Endothelial cell of umbilical vein (primary cell): ENCODE data around the gene DNAJC2. TPM values are rescaled to one million over a fixed set of nuclear protein-coding genes. Genes with fewer than 3 reads are reported as not detected.

Source experiments
- BruUV-seq: library from RNA; stranded (reverse); fragments of 400-500 nt; replicated peaks from 2 replicates; lab custom pipeline; 2021; lab: Mats Ljungman, UMichigan
- CTCF ChIA-PET: fragments of 300-600, 350-600 bp; sonication (Branson Sonifier 250); formaldehyde crosslinking; loops from one replicate; lab custom pipeline; 2021; ENCODE audit warnings: antibody characterized with exemption, inconsistent platforms; lab: Charles Lee
- POLR2A ChIA-PET: fragments of 300-600, 350-600 bp; sonication (Branson Sonifier 250); formaldehyde crosslinking; loops from one replicate; lab custom pipeline; 2021; ENCODE audit warnings: antibody characterized with exemption, inconsistent platforms; lab: Charles Lee
- DNase-seq: peaks from one replicate; pipeline ENCODE4 v3.0.0-alpha.2; 2011; ENCODE audit warnings: low read depth, low spot score
- FAIRE-seq: peaks from 2 replicates; lab custom pipeline; 2011; peaks lifted over from hg19 to GRCh38; lab: Jason Lieb, UNC
- H2AFZ ChIP-seq: 2 replicates; pipeline ENCODE4 v1.6.0; 2012; ENCODE audit warnings: low read depth, low read length, control low read depth, inconsistent platforms
- H3K27ac ChIP-seq: 2 replicates; pipeline ENCODE4 v1.5.1; 2011; ENCODE audit warnings: low read depth, mild to moderate bottlenecking, control low read depth, low read length, moderate library complexity; ENCODE audit not compliant: insufficient read depth
- H3K27me3 ChIP-seq, 2 experiments: 2 replicates each; pipeline versions ENCODE4 v1.6.0 to v1.6.1; 2011; ENCODE audit warnings: low read length in 2 of 2, mixed read lengths in 1 of 2; ENCODE audit not compliant: control insufficient read depth in 2 of 2, insufficient read depth in 2 of 2
- H3K36me3 ChIP-seq, 2 experiments: 2 replicates in 1 of 2; 3 replicates in 1 of 2; pipeline ENCODE4 v1.5.1; 2011; ENCODE audit warnings: low read length in 2 of 2, mild to moderate bottlenecking in 1 of 2, moderate library complexity in 1 of 2; ENCODE audit not compliant: control insufficient read depth in 2 of 2, insufficient read depth in 2 of 2; ENCODE audit errors: extremely low read depth in 1 of 2
- H3K4me1 ChIP-seq: 3 replicates; pipeline ENCODE4 v1.5.1; 2011; ENCODE audit warnings: mild to moderate bottlenecking, low read length; ENCODE audit not compliant: control insufficient read depth, insufficient read depth; ENCODE audit errors: extremely low read depth
- H3K4me2 ChIP-seq: 2 replicates; pipeline ENCODE4 v1.6.1; 2011; ENCODE audit warnings: low read length, control low read depth, mixed read lengths; ENCODE audit not compliant: insufficient read depth
- H3K4me3 ChIP-seq, 3 experiments: fragments of 200-600 bp in 1 of 3; sonication (generic), shearing (Covaris generic) in 1 of 3; replicated peaks in 1 of 3; 2 replicates each; pipeline ENCODE4 v1.5.1; 2011 to 2016; ENCODE audit warnings: control low read depth in 3 of 3, low read length in 3 of 3, mild to moderate bottlenecking in 2 of 3, inconsistent platforms in 1 of 3, low read depth in 1 of 3, moderate library complexity in 1 of 3; ENCODE audit not compliant: insufficient read depth in 1 of 3
- H3K79me2 ChIP-seq: 2 replicates; pipeline ENCODE4 v1.6.0; 2012; ENCODE audit warnings: low read length, inconsistent platforms; ENCODE audit not compliant: control insufficient read depth, insufficient read depth
- H3K9ac ChIP-seq: replicated peaks from 2 replicates; pipeline ENCODE3; 2011; ENCODE audit warnings: low read length, control low read depth; ENCODE audit not compliant: insufficient read depth; ENCODE audit errors: extremely low read depth
- H3K9me1 ChIP-seq: replicated peaks from 3 replicates; pipeline ENCODE4 v1.6.0; 2011; ENCODE audit warnings: mild to moderate bottlenecking, low read length; ENCODE audit not compliant: control insufficient read depth, insufficient read depth; ENCODE audit errors: extremely low read depth
- H3K9me3 ChIP-seq: replicated peaks from 2 replicates; pipeline ENCODE4 v1.5.1; 2012; ENCODE audit warnings: low read length, inconsistent platforms; ENCODE audit not compliant: control insufficient read depth, insufficient read depth
- H4K20me1 ChIP-seq: replicated peaks from 2 replicates; pipeline ENCODE3; 2011; ENCODE audit warnings: mild to moderate bottlenecking, low read length; ENCODE audit not compliant: control insufficient read depth, insufficient read depth; ENCODE audit errors: extremely low read depth
- EZH2 ChIP-seq: IDR thresholded peaks from 2 replicates; pipeline ENCODE4 v1.6.1; 2012; ENCODE audit warnings: borderline replicate concordance, low read depth, mild to moderate bottlenecking, moderate library complexity, low read length, inconsistent platforms; ENCODE audit not compliant: severe bottlenecking
- FOS ChIP-seq: IDR thresholded peaks from 2 replicates; pipeline ENCODE4 v1.6.1; 2011; ENCODE audit warnings: mild to moderate bottlenecking, low read length, moderate library complexity, borderline replicate concordance; ENCODE audit not compliant: insufficient read depth
- GATA2 ChIP-seq: IDR thresholded peaks from 2 replicates; pipeline ENCODE4 v1.7.0; 2011; ENCODE audit warnings: low read depth, mild to moderate bottlenecking, moderate library complexity, mixed read lengths, low read length; ENCODE audit not compliant: insufficient read length, insufficient read depth
- JUN ChIP-seq: IDR thresholded peaks from 2 replicates; pipeline ENCODE4 v1.6.1; 2011; ENCODE audit warnings: borderline replicate concordance, low read depth; ENCODE audit not compliant: insufficient read length, insufficient read depth
- MYC ChIP-seq: IDR thresholded peaks from one replicate; pipeline ENCODE4 v1.6.1; 2011; ENCODE audit warnings: mild to moderate bottlenecking, low read depth, low read length
- POLR2A ChIP-seq: IDR thresholded peaks from 2 replicates; pipeline ENCODE4 v1.6.1; 2012; ENCODE audit warnings: low read depth, mild to moderate bottlenecking, control low read depth, low read length
- POLR2AphosphoS5 ChIP-seq: IDR thresholded peaks from 2 replicates; pipeline ENCODE4 v1.6.1; 2012; ENCODE audit warnings: low read depth, mild to moderate bottlenecking, control low read depth, low read length, moderate library complexity; ENCODE audit not compliant: insufficient read depth
- dilution Hi-C: fragments of 300-500 bp; cut with MboI; formaldehyde crosslinking; loops from one replicate; pipeline ENCODE4 v1.15.0; 2019; ENCODE audit warnings: low sequenced_read_pairs; ENCODE audit not compliant: extremely low pct_ligation_motif_present
- intact Hi-C: fragments of 100-400 bp; cut with micrococcal nuclease; formaldehyde crosslinking; loops from one replicate; pipeline ENCODE4 v1.10.0; 2022
- polyA plus RNA-seq, 4 experiments: library from polyadenylated mRNA; depleted of rRNA in 3 of 4; stranded (reverse) in 3 of 4; unstranded in 1 of 4; fragments of >200 nt; gene quantifications; 2 replicates each; pipeline versions ENCODE4 v1.2.1 to v1.2.3, GENCODE V29; 2011 to 2012; ENCODE audit warnings: missing spikeins in 1 of 4
- total RNA-seq: library from RNA; stranded (reverse); gene quantifications from 2 replicates; pipeline ENCODE4 v1.2.3, GENCODE V29; 2021
- TF ChIP-seq, protein P1 (sequence below), 2 donors: IDR thresholded peaks; 1 replicate in 1 of 2; 2 replicates in 1 of 2; pipeline ENCODE4 v1.5.1; 2011; ENCODE audit warnings: low read length in 2 of 2, mild to moderate bottlenecking in 2 of 2, moderate library complexity in 2 of 2, control low read depth in 1 of 2, inconsistent platforms in 1 of 2, low read depth in 1 of 2; ENCODE audit not compliant: insufficient read depth in 1 of 2; ENCODE audit errors: extremely low read depth in 1 of 2
- TF ChIP-seq, protein P2 (sequence below): IDR thresholded peaks from 2 replicates; pipeline ENCODE4 v1.6.1; 2011; ENCODE audit not compliant: insufficient read depth, insufficient read length

The DNAJC2 gene
- total and polyA plus RNA-seq, 2 donors (not counting 3 experiments of a cell fraction or from before 2014, with no cell fraction given): 8.4 to 36.3 TPM

DNA sequence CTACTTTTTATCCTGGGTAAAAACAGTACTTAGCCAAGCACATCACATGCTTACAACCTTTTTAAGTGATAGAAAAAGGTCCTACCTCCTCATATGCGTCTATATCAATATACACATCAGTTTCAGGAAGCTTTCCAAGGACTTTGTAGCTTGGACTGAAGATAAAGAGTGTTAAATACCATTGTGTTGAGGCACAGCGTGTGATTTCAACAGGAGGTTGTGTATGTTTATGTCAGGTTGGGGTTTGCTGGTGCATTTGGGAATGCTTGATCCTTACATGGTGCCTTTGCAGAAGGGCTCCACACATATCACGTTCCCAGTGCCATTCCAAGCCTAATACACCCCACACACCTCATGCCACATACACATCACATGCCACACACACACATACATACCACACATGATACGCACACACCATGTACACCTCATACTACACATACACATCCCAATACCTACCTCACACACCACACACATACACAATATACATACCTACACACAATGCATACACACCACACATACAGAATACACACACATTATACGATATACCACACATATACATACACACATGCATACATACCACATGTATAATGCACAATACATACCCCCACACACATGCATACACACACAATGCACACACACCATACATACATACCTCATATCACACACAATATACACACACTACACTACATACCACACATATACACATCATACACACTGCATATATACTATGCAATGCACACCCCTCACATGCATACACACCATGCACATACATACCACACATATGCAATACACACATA, 36.0 kb upstream of the DNAJC2 start:
- ChIA-PET CTCF (interaction anchor here (1.5 kb wide), 1 partner anchor 11 kb away, joined by 3 read pairs; no protein-coding TSS in a partner anchor), POLR2A (no interaction called here)
- H2AFZ ChIP-seq: no peak overlapping the region
- DNase-seq: no peak
- no TSS peak for BruUV-seq
- dilution Hi-C loops (no loop called here), intact Hi-C loops (no loop called here)
- TF ChIP-seq POLR2A (no peak), JUN (no peak), POLR2AphosphoS5 (no peak), FOS (no peak), MYC (no peak), EZH2 (no peak), GATA2 (no peak)
- TF ChIP-seq, protein P1, sequence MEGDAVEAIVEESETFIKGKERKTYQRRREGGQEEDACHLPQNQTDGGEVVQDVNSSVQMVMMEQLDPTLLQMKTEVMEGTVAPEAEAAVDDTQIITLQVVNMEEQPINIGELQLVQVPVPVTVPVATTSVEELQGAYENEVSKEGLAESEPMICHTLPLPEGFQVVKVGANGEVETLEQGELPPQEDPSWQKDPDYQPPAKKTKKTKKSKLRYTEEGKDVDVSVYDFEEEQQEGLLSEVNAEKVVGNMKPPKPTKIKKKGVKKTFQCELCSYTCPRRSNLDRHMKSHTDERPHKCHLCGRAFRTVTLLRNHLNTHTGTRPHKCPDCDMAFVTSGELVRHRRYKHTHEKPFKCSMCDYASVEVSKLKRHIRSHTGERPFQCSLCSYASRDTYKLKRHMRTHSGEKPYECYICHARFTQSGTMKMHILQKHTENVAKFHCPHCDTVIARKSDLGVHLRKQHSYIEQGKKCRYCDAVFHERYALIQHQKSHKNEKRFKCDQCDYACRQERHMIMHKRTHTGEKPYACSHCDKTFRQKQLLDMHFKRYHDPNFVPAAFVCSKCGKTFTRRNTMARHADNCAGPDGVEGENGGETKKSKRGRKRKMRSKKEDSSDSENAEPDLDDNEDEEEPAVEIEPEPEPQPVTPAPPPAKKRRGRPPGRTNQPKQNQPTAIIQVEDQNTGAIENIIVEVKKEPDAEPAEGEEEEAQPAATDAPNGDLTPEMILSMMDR (IDR thresholded peaks at IDR 0.05; ENCODE audit: extremely low read depth in 1 of 2, insufficient read depth in 1 of 2, low read depth in 1 of 2, low read length in 2 of 2): no peak
- TF ChIP-seq, protein P2, sequence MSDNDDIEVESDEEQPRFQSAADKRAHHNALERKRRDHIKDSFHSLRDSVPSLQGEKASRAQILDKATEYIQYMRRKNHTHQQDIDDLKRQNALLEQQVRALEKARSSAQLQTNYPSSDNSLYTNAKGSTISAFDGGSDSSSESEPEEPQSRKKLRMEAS: no peak
- H3K9me3 ChIP-seq: no peaks in the 10 kb centered on the region
- no peak overlapping the region for H3K4me2 ChIP-seq
- H4K20me1 ChIP-seq: no peaks in the 10 kb centered on the region
- no peaks in the 10 kb centered on the region for H3K36me3 ChIP-seq
- peaks cover 7% of the 10 kb centered on the region in 2 experiments for H3K27me3 ChIP-seq
- no peak overlapping the region for H3K27ac ChIP-seq
- no peak overlapping the region for H3K4me3 ChIP-seq
- no peaks in the 10 kb centered on the region for H3K79me2 ChIP-seq
- no peak overlapping the region for H3K9ac ChIP-seq
- H3K9me1 ChIP-seq: no peaks in the 10 kb centered on the region
- FAIRE-seq: no peak
- no peaks in the 10 kb centered on the region for H3K4me1 ChIP-seq
